Measurements from ENCODE around the gene MYADM. TPM values are rescaled to one million over a fixed set of nuclear protein-coding genes. Genes with fewer than 3 reads are reported as not detected.

The MYADM gene
- total and polyA plus RNA-seq, 9 donors = 21.9 to 234 (median 218) TPM

GRCh38 chr19:53873773-53874605, 6.3 kb downstream of the MYADM start:
- WGBS (ENCODE audit: insufficient coverage) = 87% methylated on average over 50 of the region's 51 CpGs
- DNase-seq = peak; percentile 27
- H3K4me1 ChIP-seq (ENCODE audit: control insufficient read depth, insufficient read depth, low read length) = peaks cover 54% of the 10 kb centered on the region
- H3K27me3 ChIP-seq (ENCODE audit: control insufficient read depth, insufficient read depth, low read length) = no peaks in the 10 kb centered on the region
- peak overlapping the region; percentile 35 for H3K27ac ChIP-seq (ENCODE audit: low read length)
- no peaks in the 10 kb centered on the region for H3K9me3 ChIP-seq (replicated peaks; ENCODE audit: control insufficient read depth, low read depth, low read length)
- H3K36me3 ChIP-seq (ENCODE audit: control insufficient read depth, insufficient read depth, low read length) = peaks cover 63% of the 10 kb centered on the region
- H3K4me3 ChIP-seq (ENCODE audit: low read length) = no peak overlapping the region

- Histone ChIP-seq H3K27me3 (ENCODE audit: control insufficient read depth, insufficient read depth, low read length) (peaks cover 2% of the 10 kb centered on the region), H3K36me3 (ENCODE audit: control insufficient read depth, insufficient read depth, low read length) (peaks cover 63% of the 10 kb centered on the region), H3K4me1 (ENCODE audit: control insufficient read depth, insufficient read depth, low read length) (peaks cover 56% of the 10 kb centered on the region), H3K4me3 (ENCODE audit: low read length) (no peak overlapping the region), H3K27ac (ENCODE audit: low read length) (peak overlapping the region; percentile 35), H3K9me3 (replicated peaks; ENCODE audit: control insufficient read depth, low read depth, low read length) (no peaks in the 10 kb centered on the region)
- no peak for DNase-seq
- WGBS (ENCODE audit: insufficient coverage) = 71% methylated on average over 5 of the region's 6 CpGs
Observed at GRCh38 chr19:53874606-53874990, 6.9 kb downstream of the MYADM start.

- no peaks in the 10 kb centered on the region for H3K9me3 ChIP-seq (replicated peaks; ENCODE audit: control insufficient read depth, low read depth, low read length)
- H3K4me3 ChIP-seq (ENCODE audit: low read length) = no peak overlapping the region
- H3K27me3 ChIP-seq (ENCODE audit: control insufficient read depth, insufficient read depth, low read length) = peaks cover 9% of the 10 kb centered on the region
- DNase-seq = peak; percentile 27
- no peak overlapping the region for H3K27ac ChIP-seq (ENCODE audit: low read length)
- whole genome bisulfite sequencing (ENCODE audit: insufficient coverage) = 80% methylated on average over 7 of the region's 17 CpGs
- H3K36me3 ChIP-seq (ENCODE audit: control insufficient read depth, insufficient read depth, low read length) = peaks cover 58% of the 10 kb centered on the region
- H3K4me1 ChIP-seq (ENCODE audit: control insufficient read depth, insufficient read depth, low read length) = peaks cover 52% of the 10 kb centered on the region
Observed at GRCh38 chr19:53875602-53876325, 8.1 kb downstream of the MYADM start.

- H3K27ac ChIP-seq (ENCODE audit: low read length) = peak overlapping the region; percentile 35
- H3K9me3 ChIP-seq (replicated peaks; ENCODE audit: control insufficient read depth, low read depth, low read length) = no peaks in the 10 kb centered on the region
- H3K27me3 ChIP-seq (ENCODE audit: control insufficient read depth, insufficient read depth, low read length) = peaks cover 18% of the 10 kb centered on the region
- WGBS (ENCODE audit: insufficient coverage) = 76% methylated on average over 5 of the region's 6 CpGs
- H3K4me3 ChIP-seq (ENCODE audit: low read length) = no peak overlapping the region
- DNase-seq = peak; percentile 35
- H3K4me1 ChIP-seq (ENCODE audit: control insufficient read depth, insufficient read depth, low read length) = peaks cover 54% of the 10 kb centered on the region
- H3K36me3 ChIP-seq (ENCODE audit: control insufficient read depth, insufficient read depth, low read length) = peaks cover 50% of the 10 kb centered on the region
Observed at GRCh38 chr19:53876651-53877224, 9.1 kb downstream of the MYADM start.

- no peak overlapping the region for H3K27ac ChIP-seq (ENCODE audit: low read length)
- no peak overlapping the region for H3K4me3 ChIP-seq (ENCODE audit: low read length)
- H3K36me3 ChIP-seq (ENCODE audit: control insufficient read depth, insufficient read depth, low read length) = peaks cover 45% of the 10 kb centered on the region
- WGBS (ENCODE audit: insufficient coverage) = 62% methylated on average over 5 of the region's 10 CpGs
- peaks cover 56% of the 10 kb centered on the region for H3K4me1 ChIP-seq (ENCODE audit: control insufficient read depth, insufficient read depth, low read length)
- peak; percentile 57 for DNase-seq
- H3K27me3 ChIP-seq (ENCODE audit: control insufficient read depth, insufficient read depth, low read length) = peaks cover 24% of the 10 kb centered on the region
- H3K9me3 ChIP-seq (replicated peaks; ENCODE audit: control insufficient read depth, low read depth, low read length) = no peaks in the 10 kb centered on the region
Observed at GRCh38 chr19:53877361-53877766, 9.7 kb downstream of the MYADM start.

GRCh38 chr19:53878776-53879139, 11.1 kb downstream of the MYADM start:
- Histone ChIP-seq H3K36me3 (ENCODE audit: control insufficient read depth, insufficient read depth, low read length) (peaks cover 34% of the 10 kb centered on the region), H3K9me3 (replicated peaks; ENCODE audit: control insufficient read depth, low read depth, low read length) (no peaks in the 10 kb centered on the region), H3K4me1 (ENCODE audit: control insufficient read depth, insufficient read depth, low read length) (peaks cover 59% of the 10 kb centered on the region), H3K27me3 (ENCODE audit: control insufficient read depth, insufficient read depth, low read length) (peaks cover 38% of the 10 kb centered on the region), H3K27ac (ENCODE audit: low read length) (peak overlapping the region; percentile 80), H3K4me3 (ENCODE audit: low read length) (peak overlapping the region; percentile 71)
- WGBS (ENCODE audit: insufficient coverage) = 66% methylated on average over 8 of the region's 12 CpGs
- DNase-seq = no peak

GRCh38 chr19:53879140-53880081, 11.7 kb downstream of the MYADM start:
- Histone ChIP-seq H3K4me1 (ENCODE audit: control insufficient read depth, insufficient read depth, low read length) (peaks cover 58% of the 10 kb centered on the region), H3K27me3 (ENCODE audit: control insufficient read depth, insufficient read depth, low read length) (peaks cover 45% of the 10 kb centered on the region), H3K4me3 (ENCODE audit: low read length) (peak overlapping the region; percentile 71), H3K36me3 (ENCODE audit: control insufficient read depth, insufficient read depth, low read length) (peaks cover 27% of the 10 kb centered on the region), H3K9me3 (replicated peaks; ENCODE audit: control insufficient read depth, low read depth, low read length) (no peaks in the 10 kb centered on the region), H3K27ac (ENCODE audit: low read length) (peak overlapping the region; percentile 80)
- WGBS (ENCODE audit: insufficient coverage) = under 1% methylated on average over 41 of the region's 51 CpGs
- DNase-seq = peak; percentile 98

- DNase-seq = peak; percentile 21
- Histone ChIP-seq H3K27me3 (ENCODE audit: control insufficient read depth, insufficient read depth, low read length) (peaks cover 60% of the 10 kb centered on the region), H3K36me3 (ENCODE audit: control insufficient read depth, insufficient read depth, low read length) (peaks cover 12% of the 10 kb centered on the region), H3K9me3 (replicated peaks; ENCODE audit: control insufficient read depth, low read depth, low read length) (no peaks in the 10 kb centered on the region), H3K27ac (ENCODE audit: low read length) (no peak overlapping the region), H3K4me1 (ENCODE audit: control insufficient read depth, insufficient read depth, low read length) (peaks cover 51% of the 10 kb centered on the region), H3K4me3 (ENCODE audit: low read length) (no peak overlapping the region)
- WGBS (ENCODE audit: insufficient coverage) = 11% methylated on average over 5 of the region's 6 CpGs
Observed at GRCh38 chr19:53880711-53881481, 13.2 kb downstream of the MYADM start.
